Ishikawa (cell line): ENCODE results near the gene C6orf132.

ENCODE experiments used
- CEBPB ChIP-seq: IDR thresholded peaks from 2 replicates; pipeline ENCODE4 v1.6.1; 2012
- CREB1 ChIP-seq: IDR thresholded peaks from 2 replicates; pipeline ENCODE4 v1.6.1; 2012; ENCODE audit warnings: low read depth
- EGR1 ChIP-seq: IDR thresholded peaks from 2 replicates; pipeline ENCODE4 v1.6.1; 2012
- EP300 ChIP-seq: IDR thresholded peaks from 2 replicates; pipeline ENCODE4 v1.6.1; 2012; ENCODE audit warnings: borderline replicate concordance
- FOXM1 ChIP-seq: IDR thresholded peaks from 2 replicates; pipeline ENCODE4 v1.6.1; 2012; ENCODE audit warnings: low read depth, borderline replicate concordance
- MAX ChIP-seq: IDR thresholded peaks from 2 replicates; pipeline ENCODE4 v1.6.1; 2012
- NFIC ChIP-seq: IDR thresholded peaks from 2 replicates; pipeline ENCODE4 v1.6.1; 2012
- RAD21 ChIP-seq: IDR thresholded peaks from 2 replicates; pipeline ENCODE4 v1.6.1; 2012; ENCODE audit warnings: low read depth
- REST ChIP-seq: IDR thresholded peaks from 2 replicates; pipeline ENCODE4 v1.6.1; 2012; ENCODE audit warnings: low read depth, mild to moderate bottlenecking
- TAF1 ChIP-seq: IDR thresholded peaks from 2 replicates; pipeline ENCODE4 v1.6.1; 2012; ENCODE audit warnings: low read depth, mild to moderate bottlenecking
- TCF12 ChIP-seq: IDR thresholded peaks from 2 replicates; pipeline ENCODE4 v1.6.1; 2012; ENCODE audit warnings: low read depth
- TEAD4 ChIP-seq: IDR thresholded peaks from 2 replicates; pipeline ENCODE4 v1.6.1; 2012
- USF1 ChIP-seq: IDR thresholded peaks from 2 replicates; pipeline ENCODE4 v1.6.1; 2012
- YY1 ChIP-seq: IDR thresholded peaks from 2 replicates; pipeline ENCODE4 v1.6.1; 2012; ENCODE audit warnings: low read depth
- ZBTB7A ChIP-seq: IDR thresholded peaks from 2 replicates; pipeline ENCODE4 v1.6.1; 2012; ENCODE audit warnings: low read depth

C6orf132 gene

GRCh38 chr6:42182101-42182500 lies 39.7 kb upstream of the C6orf132 start:
- no peak for TF ChIP-seq EGR1
- TF ChIP-seq USF1, result no peak
- no peak for TF ChIP-seq FOXM1
- no peak for TF ChIP-seq TAF1
- no peak for TF ChIP-seq CEBPB
- no peak for TF ChIP-seq ZBTB7A
- TF ChIP-seq CREB1, result no peak
- no peak for TF ChIP-seq REST
- TF ChIP-seq TCF12, result no peak
- TF ChIP-seq NFIC, result no peak
- TF ChIP-seq MAX, result no peak
- TF ChIP-seq RAD21, result no peak
- TF ChIP-seq EP300, result no peak

GRCh38 chr6:42179945-42180313 lies 37.5 kb upstream of the C6orf132 start:
- TF ChIP-seq ZBTB7A, result no peak
- TF ChIP-seq YY1, result no peak
- no peak for TF ChIP-seq TEAD4
- no peak for TF ChIP-seq NFIC
- TF ChIP-seq USF1, result no peak
- TF ChIP-seq TAF1, result no peak
- TF ChIP-seq TCF12, result no peak
- no peak for TF ChIP-seq MAX
- TF ChIP-seq FOXM1, result no peak
- no peak for TF ChIP-seq CEBPB
- TF ChIP-seq REST, result no peak
- TF ChIP-seq RAD21, result no peak
- TF ChIP-seq EGR1, result no peak
- TF ChIP-seq EP300, result no peak
- TF ChIP-seq CREB1, result no peak

- TF ChIP-seq EP300, result no peak
- TF ChIP-seq YY1, result no peak
- TF ChIP-seq FOXM1, result no peak
- no peak for TF ChIP-seq EGR1
- no peak for TF ChIP-seq MAX
- no peak for TF ChIP-seq REST
- no peak for TF ChIP-seq CEBPB
- no peak for TF ChIP-seq TEAD4
- TF ChIP-seq RAD21, result no peak
- no peak for TF ChIP-seq TCF12
- TF ChIP-seq NFIC, result no peak
- TF ChIP-seq USF1, result no peak
- no peak for TF ChIP-seq TAF1
These were observed 37.0 kb upstream of the C6orf132 start for GRCh38 chr6:42179261-42179944.
